Endometrial microvascular endothelial cells (primary cell): ENCODE results near the gene SMG7. TPM values are rescaled to one million over a fixed set of nuclear protein-coding genes. Genes with fewer than 3 reads are reported as not detected.

Source experiments
- in situ Hi-C: cut with HindIII; loops from 2 replicates; pipeline ENCODE4 v1.10.0; 2017; ENCODE audit warnings: low sequenced_read_pairs, low pct_unique_long_range_greater_than_20kb; ENCODE audit errors: inconsistent ontology term
- total RNA-seq: library from RNA; depleted of rRNA; stranded (reverse); fragments of >200 nt; gene quantifications from one replicate; pipeline ENCODE4 v1.2.3, GENCODE V29; 2015; ENCODE audit errors: inconsistent ontology term

Gene SMG7
- total RNA-seq, 1 donor from 2014 or later = 28.7 TPM

DNA sequence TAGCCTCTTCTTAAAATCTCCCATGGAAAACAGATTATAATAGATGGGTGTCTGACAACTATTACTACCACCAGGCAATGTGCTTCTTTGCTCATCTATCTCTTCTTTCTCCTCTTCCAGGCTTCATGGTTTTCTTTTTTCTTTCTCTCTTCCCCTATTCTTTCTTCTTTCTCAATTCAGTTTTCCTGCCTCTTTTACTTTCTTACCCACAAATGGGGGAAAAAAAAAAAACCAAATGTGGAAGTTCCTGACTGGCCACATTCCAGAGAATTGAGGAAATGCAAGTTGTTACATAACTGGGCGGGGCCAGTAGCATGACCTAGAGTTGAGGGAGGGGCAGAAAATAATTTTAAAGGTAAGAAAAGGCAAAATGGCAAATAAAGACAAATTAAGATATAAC is 10.9 kb upstream of the SMG7 start:
- in situ Hi-C loops = no loop called here

- in situ Hi-C loops = no loop called here
Measured at GRCh38 chr1:183463566-183463965, 8.7 kb upstream of the SMG7 start.

DNA sequence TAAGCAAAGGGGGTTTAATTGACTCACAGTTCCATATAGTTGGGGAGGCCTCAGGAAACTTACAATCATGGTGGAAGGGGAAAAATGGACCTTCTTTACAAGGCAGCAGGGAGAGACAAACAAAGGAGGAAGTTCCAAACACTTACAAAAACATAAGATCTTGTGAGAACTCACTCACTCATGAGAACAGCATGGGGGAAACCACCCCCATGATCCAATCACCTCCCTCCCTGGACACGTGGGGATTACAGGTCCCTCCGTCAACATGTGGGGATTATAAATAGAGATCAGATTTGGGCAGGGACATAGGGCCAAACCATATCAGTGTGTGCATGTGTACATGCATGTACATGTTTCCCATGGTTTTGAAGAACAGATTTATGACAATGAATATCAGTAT is 5.5 kb upstream of the SMG7 start:
- in situ Hi-C loops = no loop called here

- in situ Hi-C loops = no loop called here
Measured at GRCh38 chr1:183467687-183468086, 4.6 kb upstream of the SMG7 start.

DNA sequence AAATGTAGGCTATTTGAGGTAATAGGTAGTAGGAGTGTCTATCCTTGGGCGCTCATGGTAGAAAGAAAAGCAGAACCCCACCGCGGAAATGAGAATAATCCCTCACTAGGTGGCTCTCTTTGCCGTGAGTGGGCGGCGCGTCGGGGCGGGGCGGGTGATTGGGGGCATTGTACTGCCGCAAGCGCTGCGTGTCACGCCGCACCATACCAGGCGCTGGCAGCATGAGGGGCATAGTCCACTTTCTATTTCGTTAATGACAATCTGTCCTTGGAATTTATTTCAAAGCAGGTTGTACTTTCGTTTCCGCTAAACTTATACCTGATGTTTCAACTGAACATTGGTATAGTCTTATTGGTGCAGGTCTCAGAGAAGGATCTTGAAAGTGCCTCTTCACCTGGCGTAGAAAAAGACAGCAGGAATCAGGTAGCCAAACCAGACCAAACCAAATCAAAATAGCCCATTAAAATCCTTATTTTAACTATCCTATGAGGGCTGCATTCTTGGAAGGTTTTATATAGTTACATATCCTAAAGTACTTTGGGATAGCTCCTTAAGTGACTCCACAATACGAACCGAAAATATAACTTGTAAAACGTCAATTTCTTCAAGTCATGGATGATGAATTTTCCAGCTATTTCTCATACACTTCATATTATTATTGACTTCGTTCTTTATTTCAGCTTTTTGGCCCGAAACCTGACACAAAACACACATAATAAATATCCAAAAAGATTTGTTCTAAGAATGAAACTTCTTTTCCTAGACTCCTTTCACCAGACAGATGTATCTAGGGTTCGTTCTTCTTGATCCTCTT is 1.9 kb upstream of the SMG7 start:
- in situ Hi-C loops = no loop called here

- in situ Hi-C loops = no loop called here
Measured at GRCh38 chr1:183470961-183471742, 1.1 kb upstream of the SMG7 start.

DNA sequence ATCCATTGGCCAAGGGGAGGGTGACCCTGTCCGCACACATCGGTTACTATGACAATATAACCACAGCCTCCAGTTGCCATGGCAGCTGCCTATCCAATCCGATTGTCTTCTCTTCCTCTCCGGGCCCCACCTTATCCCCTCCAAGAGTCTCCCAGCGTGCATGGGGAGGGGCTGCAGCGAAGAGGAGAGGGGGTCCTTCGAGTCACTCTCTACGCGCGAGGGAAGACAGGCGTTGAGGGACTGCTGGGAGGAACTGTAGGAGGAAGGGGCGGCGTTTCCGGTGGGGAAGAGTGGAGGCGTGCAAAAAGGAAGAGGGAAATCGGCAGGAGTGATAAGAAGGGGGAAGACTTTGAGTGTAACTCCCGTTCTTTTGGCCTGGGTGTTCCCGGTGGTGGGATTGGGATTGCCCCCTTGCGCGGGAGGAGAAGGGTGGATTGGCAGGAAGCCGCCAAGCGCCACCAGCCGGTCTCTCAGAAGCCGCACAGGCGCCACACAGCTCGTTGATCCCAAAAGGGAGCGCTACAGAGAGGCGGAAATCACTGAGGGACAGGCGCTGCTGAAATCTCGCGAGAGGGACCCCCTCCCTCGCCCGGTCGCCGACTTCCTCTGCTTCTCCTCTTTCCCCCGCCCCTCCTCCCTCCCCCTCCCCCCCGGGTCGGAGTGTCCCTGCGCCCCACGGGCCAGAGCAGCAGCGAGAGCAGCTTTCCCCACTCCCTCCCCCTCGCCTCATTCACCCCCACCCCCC is 384 bp upstream of the SMG7 start:
- in situ Hi-C loops = no loop called here

GRCh38 chr1:183473217-183473536 is 878 bp downstream of the SMG7 start:
- in situ Hi-C loops = no loop called here

GRCh38 chr1:183476081-183476480 is 3.8 kb downstream of the SMG7 start:
- in situ Hi-C loops = no loop called here

DNA sequence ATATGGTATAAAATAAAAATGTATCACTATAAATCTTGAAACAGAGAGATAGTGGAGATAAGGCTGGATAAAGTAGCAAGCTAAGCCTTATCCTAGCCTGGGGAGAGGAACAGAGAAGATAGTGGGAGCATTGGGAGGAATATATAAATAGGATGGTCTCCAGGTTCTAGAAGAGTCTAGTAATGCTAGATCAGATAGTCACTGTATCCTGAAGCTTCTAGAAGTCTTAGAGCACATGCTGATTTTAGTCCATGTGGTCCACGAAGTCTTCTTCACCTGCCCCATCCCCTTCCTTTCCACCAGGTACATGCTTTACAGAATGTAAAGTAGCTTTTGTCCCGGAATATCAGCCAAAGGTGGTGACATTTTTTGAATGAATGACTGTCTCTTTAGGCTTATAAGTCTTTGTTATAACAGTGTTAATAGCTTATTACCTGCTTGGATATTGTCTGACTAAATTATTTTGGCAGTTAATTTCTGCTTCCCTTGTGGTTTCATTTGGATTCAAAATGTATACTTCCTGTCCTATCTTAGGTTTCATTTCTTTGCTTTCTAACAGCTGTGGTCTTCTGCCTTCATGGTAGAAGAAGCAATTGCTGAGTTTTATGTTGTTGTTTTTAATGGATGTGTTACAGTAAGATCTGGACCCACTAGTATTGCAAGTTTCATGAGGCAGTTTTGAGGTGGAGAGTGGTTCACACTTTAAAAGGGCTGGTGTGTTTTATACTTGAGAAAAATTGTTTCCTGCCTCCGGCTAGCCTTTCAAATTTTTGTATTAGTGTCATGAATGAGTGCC is 5.9 kb downstream of the SMG7 start:
- in situ Hi-C loops = no loop called here

- in situ Hi-C loops = no loop called here
Measured at GRCh38 chr1:183480971-183481441, 8.7 kb downstream of the SMG7 start.

DNA sequence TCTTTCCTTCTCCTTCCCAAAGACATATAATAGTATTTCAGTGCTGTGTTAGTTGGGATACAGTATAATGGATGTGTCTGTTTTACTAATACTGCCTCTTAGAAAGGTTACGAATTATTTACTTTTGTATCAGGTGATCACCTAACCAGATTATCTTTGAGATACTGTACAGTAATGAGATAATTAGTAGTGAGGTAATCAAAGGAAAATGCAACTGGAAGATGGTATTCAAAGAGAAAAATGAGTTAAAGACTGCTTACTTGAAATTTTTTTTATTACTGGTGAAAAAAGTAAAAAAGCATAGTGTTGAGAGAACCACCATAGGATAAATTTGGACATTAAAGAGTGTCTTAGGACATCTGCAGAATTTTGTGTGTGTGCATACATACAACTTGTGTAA is 10.9 kb downstream of the SMG7 start:
- in situ Hi-C loops = no loop called here

DNA sequence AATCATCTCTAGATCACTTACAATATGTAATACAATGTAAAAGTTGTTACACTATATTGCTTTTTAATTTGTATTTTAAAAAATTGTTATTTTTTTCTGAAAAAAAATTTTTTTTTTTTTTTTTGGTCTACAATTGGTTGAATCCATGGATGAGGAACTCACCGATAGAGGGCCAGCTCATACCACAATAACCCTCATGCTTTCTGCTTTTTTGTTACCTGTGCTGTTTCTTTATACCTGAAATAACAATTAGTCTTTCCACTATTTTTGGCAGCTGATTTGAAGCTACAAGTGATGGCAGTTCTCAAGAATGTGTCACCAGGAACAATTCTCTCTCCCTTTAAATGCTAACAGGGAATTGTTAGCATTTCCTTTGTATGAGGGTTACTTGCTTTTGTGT is 12.0 kb downstream of the SMG7 start:
- in situ Hi-C loops = no loop called here

- in situ Hi-C loops = no loop called here
Measured at GRCh38 chr1:183484851-183485250, 12.6 kb downstream of the SMG7 start.

- in situ Hi-C loops = no loop called here
Measured at GRCh38 chr1:183487674-183488442, 15.6 kb downstream of the SMG7 start.

GRCh38 chr1:183490932-183491331 is 18.6 kb downstream of the SMG7 start:
- in situ Hi-C loops = no loop called here

DNA sequence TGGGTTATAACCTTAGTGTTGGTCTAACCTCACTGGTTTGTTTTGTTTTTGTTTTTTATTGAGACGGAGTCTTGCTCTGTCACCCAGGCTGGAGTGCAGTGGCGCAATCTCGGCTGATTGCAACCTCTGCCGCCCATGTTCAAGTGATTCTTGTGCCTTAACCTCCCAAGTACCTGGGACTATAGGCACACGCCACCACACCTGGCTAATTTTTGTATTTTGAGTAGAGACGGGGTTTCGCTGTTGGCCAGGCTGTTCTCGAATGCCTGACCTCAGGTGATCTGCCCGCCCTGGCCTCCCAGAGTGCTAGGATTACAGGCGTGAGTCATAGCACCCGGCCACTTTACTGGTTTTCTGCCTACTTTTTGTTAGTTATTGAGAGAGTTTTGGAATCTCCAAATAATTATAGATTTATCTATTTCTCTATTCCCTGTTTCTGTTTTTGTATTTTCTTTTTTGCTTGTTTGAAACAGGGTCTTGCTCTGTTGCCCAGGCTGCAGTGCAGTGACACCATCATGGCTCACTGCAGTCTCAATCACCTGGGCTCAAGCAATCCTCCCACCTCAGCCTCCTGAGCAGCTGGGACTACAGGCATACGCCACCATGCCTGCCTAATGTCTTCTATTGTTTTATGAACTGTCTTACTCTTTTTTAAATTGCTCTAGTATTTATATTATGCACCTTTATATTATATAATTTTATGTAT is 21.4 kb downstream of the SMG7 start:
- in situ Hi-C loops = no loop called here

- in situ Hi-C loops = no loop called here
Measured at GRCh38 chr1:183495420-183495819, 23.1 kb downstream of the SMG7 start.
